Heart left ventricle (tissue), 16 donors: Measurements from ENCODE around the gene CUBN. TPM values are rescaled to one million over a fixed set of nuclear protein-coding genes. Genes with fewer than 3 reads are reported as not detected.

Experiments used
- ATAC-seq, 4 donors: fragments of 200-7000 bp; cut with Tn5 transposase; one replicate each; pipeline ENCODE4 v1.9.1; 2020 to 2022; ENCODE audit warnings: moderate library complexity in 4 of 4, mild to moderate bottlenecking in 3 of 4, moderate number of reproducible peaks in 1 of 4
- DNase-seq, 5 donors: peaks; one replicate each; pipeline ENCODE4 v3.0.0-alpha.2; 2020
- H3K27ac ChIP-seq, 12 donors: fragments of 200-600 bp; sonication (generic) in 4 of 12; one replicate each; pipeline versions ENCODE4 v1.5.0 to v1.8.0; 2016 to 2022; ENCODE audit warnings: mild to moderate bottlenecking in 2 of 12
- H3K27me3 ChIP-seq, 9 donors: fragments of 200-600 bp; sonication (generic) in 2 of 9; one replicate each; pipeline versions ENCODE4 v1.5.1 to v1.8.0; 2016 to 2022; ENCODE audit warnings: mild to moderate bottlenecking in 3 of 9
- H3K36me3 ChIP-seq, 9 donors: fragments of 200-600 bp; sonication (generic) in 2 of 9; one replicate each; pipeline versions ENCODE4 v1.5.0 to v1.8.0; 2018 to 2022; ENCODE audit warnings: mild to moderate bottlenecking in 2 of 9
- H3K4me1 ChIP-seq, 12 donors: fragments of 200-600 bp; sonication (generic) in 4 of 12; one replicate each; pipeline versions ENCODE4 v1.5.0 to v1.8.0; 2016 to 2022; ENCODE audit warnings: mild to moderate bottlenecking in 3 of 12
- H3K4me3 ChIP-seq, 12 donors: fragments of 200-600 bp; sonication (generic) in 4 of 12; one replicate each; pipeline versions ENCODE4 v1.5.0 to v1.8.0; 2017 to 2022; ENCODE audit warnings: mild to moderate bottlenecking in 9 of 12, moderate library complexity in 4 of 12
- H3K9me3 ChIP-seq, 12 donors: fragments of 200-600 bp; sonication (generic) in 4 of 12; one replicate each; pipeline versions ENCODE4 v1.5.0 to v1.8.0; 2016 to 2022; ENCODE audit warnings: mild to moderate bottlenecking in 1 of 12
- POLR2A ChIP-seq, 2 donors: fragments of 450-650 bp; IDR thresholded peaks; one replicate each; pipeline ENCODE4 v1.6.1; 2017; ENCODE audit warnings: antibody characterized with exemption in 2 of 2, mild to moderate bottlenecking in 2 of 2, moderate library complexity in 2 of 2
- WGBS, 4 donors: extraction: QIAGEN DNeasy Blood & Tissue Kit in 2 of 4; methylation state at CpG; one replicate each; pipeline versions ENCODE4 v1.1.5 to v1.1.7; 2013 to 2018; 5-methylcytosine and 5-hydroxymethylcytosine counted together
- intact Hi-C, 10 donors: fragments of 100-400 bp; cut with DNase I; formaldehyde crosslinking; loops; one replicate each; pipeline versions ENCODE4 v1.11.1 to v1.14.2; 2022
- polyA plus RNA-seq, 2 donors: library from polyadenylated mRNA; stranded (reverse); fragments of 200-250 nt; gene quantifications; one replicate each; pipeline ENCODE4 v1.2.3, GENCODE V29; 2013
- total RNA-seq, 9 donors: library from RNA; depleted of rRNA in 2 of 9; stranded (reverse); fragments of >200 nt in 2 of 9; fragmentation: NEBNext Ultra II Directional in 3 of 9; extraction: Animal tissue kit (Norgen Biotek cat#: 25700) in 3 of 9; gene quantifications; one replicate each; pipeline versions ENCODE4 v1.1.0 to v1.2.4, GENCODE V29; 2016 to 2023
- TF ChIP-seq, protein P1 (sequence below), 12 donors: fragments of 200-600 bp; sonication (generic) in 4 of 12; IDR thresholded peaks; one replicate each; pipeline versions ENCODE4 v1.5.0 to v1.8.0; 2018 to 2022; ENCODE audit warnings: antibody characterized with exemption in 12 of 12, mild to moderate bottlenecking in 5 of 12
- donor health status: ischemic (EF 13 %, LVEDD 7.1; RV severe dilation, severe dysfunction).
- donor health status: healthy with polysubstance abuse.
- donor health status: DM: no; HTN: yes; CAD: no.
- donor health status: DM: no; HTN: no; CAD: no.
- donor health status: ischemic (EF 25% LVEDD 6.9; RV normal size, moderate dysfunction).
- donor health status: ischemic (EF 25% LVEDD 5.7; RV mildly dilated, moderate dysfunction).
- donor health status: healthy.
- donor health status: DM: yes; HTN: yes; CAD: no.
- donor health status: ischemic (EF 35%, LVEDD 5.7; RV mildly dilated, moderate dysfunction).
- donor health status: nonischemic (EF 11% LVEDD 7.7; RV severe dilation, severe dysfunction).
- donor health status: DM: yes; HTN: yes; CAD: no.
- donor health status: PGD.
- donor health status: ischemic (EF 29% LVEDD 5.4; RV normal size, mild dysfunction).
- donor health status: nonischemic (EF 23%, LVEDD 6.1; RV moderate dilation, normal function).

The CUBN gene
- total and polyA plus RNA-seq, 11 donors, result 0.07 to 1.5 (median 0.44) TPM

DNA sequence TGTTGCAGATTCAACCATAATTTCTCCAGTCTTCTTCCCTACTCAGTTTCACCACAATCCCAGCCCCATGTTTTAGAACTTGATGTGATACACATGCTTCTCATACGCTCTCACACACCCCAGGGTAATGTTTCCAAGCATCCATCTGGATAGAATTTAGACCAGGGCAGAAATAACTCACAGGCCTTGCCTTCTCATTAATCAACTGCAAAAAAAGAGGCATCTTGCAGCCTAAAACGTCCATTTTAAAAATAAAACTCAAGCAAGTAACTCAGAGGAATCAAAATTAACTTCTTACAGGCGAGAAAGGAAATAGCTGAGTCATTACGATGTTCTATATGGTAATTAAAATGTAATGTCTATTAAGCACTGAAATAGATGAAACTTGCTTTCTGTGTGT is 185.2 kb downstream of the CUBN start:
- H3K9me3 ChIP-seq, result no peaks in the 10 kb centered on the region
- intact Hi-C loops, result no loop called here
- H3K27ac ChIP-seq, result peak overlapping the region in 10 of 12 donors; percentile 2 to 69 (median 38)
- 55 to 66% (median 62%) methylated on average over 4 of the region's 4 CpGs for WGBS, 4 donors
- no peak overlapping the region for H3K4me3 ChIP-seq
- ATAC-seq, result peak; percentile 59 to 85 (median 76)
- no peaks in the 10 kb centered on the region for H3K36me3 ChIP-seq
- DNase-seq, result no peak
- H3K27me3 ChIP-seq, result no peaks in the 10 kb centered on the region
- H3K4me1 ChIP-seq, result peaks cover 0 to 32% (median 5%) of the 10 kb centered on the region in 12 donors
- no peak for TF ChIP-seq POLR2A (IDR thresholded peaks at IDR 0.05)
- TF ChIP-seq, protein P1, sequence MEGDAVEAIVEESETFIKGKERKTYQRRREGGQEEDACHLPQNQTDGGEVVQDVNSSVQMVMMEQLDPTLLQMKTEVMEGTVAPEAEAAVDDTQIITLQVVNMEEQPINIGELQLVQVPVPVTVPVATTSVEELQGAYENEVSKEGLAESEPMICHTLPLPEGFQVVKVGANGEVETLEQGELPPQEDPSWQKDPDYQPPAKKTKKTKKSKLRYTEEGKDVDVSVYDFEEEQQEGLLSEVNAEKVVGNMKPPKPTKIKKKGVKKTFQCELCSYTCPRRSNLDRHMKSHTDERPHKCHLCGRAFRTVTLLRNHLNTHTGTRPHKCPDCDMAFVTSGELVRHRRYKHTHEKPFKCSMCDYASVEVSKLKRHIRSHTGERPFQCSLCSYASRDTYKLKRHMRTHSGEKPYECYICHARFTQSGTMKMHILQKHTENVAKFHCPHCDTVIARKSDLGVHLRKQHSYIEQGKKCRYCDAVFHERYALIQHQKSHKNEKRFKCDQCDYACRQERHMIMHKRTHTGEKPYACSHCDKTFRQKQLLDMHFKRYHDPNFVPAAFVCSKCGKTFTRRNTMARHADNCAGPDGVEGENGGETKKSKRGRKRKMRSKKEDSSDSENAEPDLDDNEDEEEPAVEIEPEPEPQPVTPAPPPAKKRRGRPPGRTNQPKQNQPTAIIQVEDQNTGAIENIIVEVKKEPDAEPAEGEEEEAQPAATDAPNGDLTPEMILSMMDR (IDR thresholded peaks at IDR 0.05), result no peak

DNA sequence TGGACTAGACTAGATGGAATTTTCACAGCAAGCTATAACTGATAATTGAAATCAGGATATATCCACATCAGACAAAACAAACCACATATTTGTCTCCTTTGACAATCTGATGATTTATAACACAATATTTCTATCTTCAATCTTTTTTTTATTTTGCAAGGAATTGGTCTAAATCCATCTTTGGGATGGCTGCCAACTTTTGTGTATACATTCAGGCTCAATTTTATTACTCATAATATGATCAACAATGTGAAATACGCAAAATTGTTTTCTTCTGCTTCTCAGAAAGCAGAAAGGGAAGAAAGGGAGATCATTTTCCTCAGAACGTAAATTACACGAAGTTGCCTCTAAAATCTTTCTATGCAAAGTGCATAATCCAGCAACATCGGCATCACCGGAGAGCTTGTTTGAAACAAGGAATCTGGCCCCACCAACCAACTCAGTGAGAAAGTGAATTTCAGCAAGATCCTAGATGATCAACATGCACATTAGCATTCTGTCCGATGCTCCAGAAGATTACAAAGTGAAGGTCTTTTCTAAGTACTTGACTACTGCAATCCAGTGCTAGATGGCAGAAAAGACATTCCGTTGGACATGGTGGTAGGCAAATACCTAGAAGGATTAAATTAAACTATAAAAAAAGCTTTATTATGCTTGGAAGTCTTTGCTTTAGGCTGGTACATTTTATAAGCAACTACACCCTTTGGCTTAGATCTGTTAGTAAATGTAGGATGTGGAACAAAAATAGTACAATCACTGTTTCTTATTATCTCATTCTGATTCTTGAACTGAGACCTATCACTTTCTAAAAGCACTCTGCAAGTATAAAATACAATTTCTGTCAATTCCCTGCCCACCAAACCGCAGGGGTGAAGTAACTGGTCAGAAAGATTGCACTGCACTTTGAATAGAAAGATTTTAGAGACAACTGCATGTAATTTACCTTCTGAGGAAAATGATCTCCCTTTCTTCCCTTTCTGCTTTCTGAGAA is 186.0 kb downstream of the CUBN start:
- DNase-seq, result no peak
- 79 to 84% (median 80%) methylated on average over 8 of the region's 8 CpGs for WGBS, 4 donors
- no peaks in the 10 kb centered on the region for H3K36me3 ChIP-seq
- H3K9me3 ChIP-seq, result no peaks in the 10 kb centered on the region
- intact Hi-C loops, result no loop called here
- peaks cover 0 to 32% (median 5%) of the 10 kb centered on the region in 12 donors for H3K4me1 ChIP-seq
- peak overlapping the region in 8 of 12 donors; percentile 20 to 58 (median 36) for H3K27ac ChIP-seq
- H3K27me3 ChIP-seq, result no peaks in the 10 kb centered on the region
- ATAC-seq, result no peak
- no peak overlapping the region for H3K4me3 ChIP-seq
- TF ChIP-seq, protein P1 (IDR thresholded peaks at IDR 0.05), result no peak
- TF ChIP-seq POLR2A (IDR thresholded peaks at IDR 0.05), result no peak

DNA sequence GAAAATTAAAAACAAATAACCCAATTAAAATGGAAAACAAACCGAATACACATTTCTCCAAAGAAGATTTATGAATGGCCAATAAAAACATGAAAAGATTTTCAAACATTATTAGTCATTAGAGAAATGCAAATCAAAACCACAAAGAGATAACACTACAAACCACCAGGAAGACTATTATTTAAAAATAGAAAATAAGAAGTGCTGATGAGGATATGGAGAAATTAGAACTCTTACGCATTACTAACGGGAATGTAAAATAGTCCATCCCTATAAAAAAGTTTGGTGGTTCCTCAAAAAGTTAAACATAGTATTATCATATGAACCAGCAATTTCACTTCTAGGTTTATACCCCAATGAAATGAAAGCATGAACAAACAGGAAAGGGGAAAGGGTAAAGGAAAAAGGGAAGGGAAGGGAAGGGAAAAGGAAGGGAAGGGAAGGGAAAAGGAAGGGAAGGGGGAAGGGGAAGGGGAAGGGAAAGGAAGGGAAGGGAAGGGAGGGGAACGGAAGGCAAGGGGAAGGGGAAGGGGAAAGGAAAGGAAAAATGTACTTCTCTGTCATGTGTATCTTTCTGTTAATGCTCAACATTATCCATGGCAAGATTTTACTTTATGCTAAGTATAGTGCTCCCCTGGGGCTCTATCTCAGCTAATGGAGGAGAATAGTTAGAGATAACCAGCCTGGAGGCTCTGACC is 187.1 kb downstream of the CUBN start:
- 73 to 85% (median 81%) methylated on average over 4 of the region's 4 CpGs for WGBS, 4 donors
- H3K27me3 ChIP-seq, result no peaks in the 10 kb centered on the region
- no peaks in the 10 kb centered on the region for H3K9me3 ChIP-seq
- no peak for DNase-seq
- H3K36me3 ChIP-seq, result no peaks in the 10 kb centered on the region
- no peak overlapping the region for H3K4me3 ChIP-seq
- no peak for ATAC-seq
- TF ChIP-seq, protein P1 (IDR thresholded peaks at IDR 0.05), result no peak
- no peak for TF ChIP-seq POLR2A (IDR thresholded peaks at IDR 0.05)
- H3K4me1 ChIP-seq, result peaks cover 0 to 32% (median 5%) of the 10 kb centered on the region in 12 donors
- intact Hi-C loops, result no loop called here
- peak overlapping the region in 2 of 12 donors; percentile 9 to 13 for H3K27ac ChIP-seq

DNA sequence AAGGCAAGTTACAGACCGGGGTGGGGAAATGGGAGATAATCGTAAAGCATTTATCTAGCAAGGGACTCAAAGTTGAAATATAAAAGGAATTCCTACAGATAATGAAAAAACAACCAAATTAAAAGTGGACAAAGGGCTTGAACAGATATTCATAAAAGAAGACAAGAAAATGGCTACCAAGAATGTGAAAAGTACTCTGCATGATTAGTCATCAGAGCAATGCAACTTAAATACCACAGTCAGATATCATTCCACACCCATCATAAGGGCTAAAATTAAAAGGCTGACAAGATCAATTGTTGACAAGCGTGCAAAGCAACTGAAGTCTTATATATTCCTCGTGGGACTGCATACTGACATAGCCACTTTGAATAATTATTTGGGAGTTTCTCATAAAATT is 187.7 kb downstream of the CUBN start:
- DNase-seq, result no peak
- Histone ChIP-seq H3K4me3 (no peak overlapping the region), H3K27ac (no peak overlapping the region), H3K27me3 (no peaks in the 10 kb centered on the region), H3K36me3 (no peaks in the 10 kb centered on the region), H3K4me1 (peaks cover 0 to 32% (median 5%) of the 10 kb centered on the region in 12 donors), H3K9me3 (no peaks in the 10 kb centered on the region)
- no peak for ATAC-seq
- intact Hi-C loops, result no loop called here
- WGBS, 4 donors, result 83 to 90% (median 85%) methylated on average over 4 of the region's 4 CpGs
- TF ChIP-seq, protein P1 (IDR thresholded peaks at IDR 0.05), result no peak
